ENCODE data around the gene ERGIC3. TPM values are rescaled to one million over a fixed set of nuclear protein-coding genes. Genes with fewer than 3 reads are reported as not detected.
"Not testable (repeated sequence)": the region's sequence is repeated elsewhere in the genome, so short reads cannot be mapped to it uniquely, and the experiment has no call there.

The ERGIC3 gene
- total and polyA plus RNA-seq, 3 experiments from 2014 or later = 114 to 137 (median 136) TPM

GRCh38 chr20:35544941-35545340, 3.1 kb downstream of the ERGIC3 start:
- H3K9me3 ChIP-seq (ENCODE audit: low read length); H3K27ac ChIP-seq (ENCODE audit: low read depth, low read length); H3K27me3 ChIP-seq (ENCODE audit: insufficient read depth, low read length, poor library complexity, severe bottlenecking); H3K27ac Mint-ChIP-seq; POLR2A ChIA-PET; H3K9me3 Mint-ChIP-seq; H3K4me3 Mint-ChIP-seq; H3K4me3 ChIP-seq (ENCODE audit: low read length); H3K27me3 Mint-ChIP-seq; DNase-seq: not testable (repeated sequence)
- peaks cover 11% of the 10 kb centered on the region for H3K36me3 ChIP-seq (ENCODE audit: insufficient read depth, low read length)
- H3K4me1 ChIP-seq (ENCODE audit: insufficient read depth, low read length) = peaks cover 21% of the 10 kb centered on the region
- CTCF ChIA-PET = interaction anchor here (0.6 kb wide), 1 partner anchor 410 kb away, joined by 3 read pairs; no protein-coding TSS in a partner anchor
- Mint-ChIP-seq H3K36me3 (peaks cover 0 to 35% (median 5%) of the 10 kb centered on the region in 3 donors), H3K4me1 (peaks cover 15 to 30% (median 23%) of the 10 kb centered on the region in 3 donors)

- peaks cover 0 to 37% (median 7%) of the 10 kb centered on the region in 3 donors for H3K36me3 Mint-ChIP-seq
- no peaks in the 10 kb centered on the region for H3K9me3 ChIP-seq (ENCODE audit: low read length)
- ChIA-PET CTCF (no interaction called here), POLR2A (no interaction called here)
- peaks cover 14 to 28% (median 21%) of the 10 kb centered on the region in 3 donors for H3K4me1 Mint-ChIP-seq
- H3K27ac Mint-ChIP-seq = no peak overlapping the region
- no peak overlapping the region for H3K27ac ChIP-seq (ENCODE audit: low read depth, low read length)
- no peak for DNase-seq
- no peaks in the 10 kb centered on the region for H3K9me3 Mint-ChIP-seq
- peaks cover 11% of the 10 kb centered on the region for H3K36me3 ChIP-seq (ENCODE audit: insufficient read depth, low read length)
- peaks cover 21% of the 10 kb centered on the region for H3K4me1 ChIP-seq (ENCODE audit: insufficient read depth, low read length)
- no peaks in the 10 kb centered on the region for H3K27me3 ChIP-seq (ENCODE audit: insufficient read depth, low read length, poor library complexity, severe bottlenecking)
- no peaks in the 10 kb centered on the region for H3K27me3 Mint-ChIP-seq
- H3K4me3 ChIP-seq (ENCODE audit: low read length) = no peak overlapping the region
- no peak overlapping the region for H3K4me3 Mint-ChIP-seq
These were observed 4.2 kb downstream of the ERGIC3 start for GRCh38 chr20:35546127-35546526.

DNA sequence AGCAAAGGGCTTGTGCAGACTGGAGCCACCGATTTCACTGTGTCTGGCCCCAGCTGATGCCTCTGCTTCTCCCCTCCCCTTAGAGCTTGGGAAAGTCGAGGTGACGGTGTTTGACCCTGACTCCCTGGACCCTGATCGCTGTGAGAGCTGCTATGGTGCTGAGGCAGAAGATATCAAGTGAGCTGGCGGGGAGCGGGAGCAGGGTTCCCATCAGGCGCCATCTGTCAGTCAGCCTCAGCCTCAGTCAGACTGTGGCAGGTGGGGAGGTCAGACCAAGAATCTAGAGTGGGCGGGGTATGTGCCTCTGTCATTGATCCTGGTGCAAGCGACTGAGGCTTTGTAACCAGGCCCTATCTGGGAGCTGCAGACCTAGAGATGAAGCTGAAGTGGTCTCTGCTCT, 5.5 kb downstream of the ERGIC3 start:
- POLR2A ChIA-PET = no interaction called here

DNA sequence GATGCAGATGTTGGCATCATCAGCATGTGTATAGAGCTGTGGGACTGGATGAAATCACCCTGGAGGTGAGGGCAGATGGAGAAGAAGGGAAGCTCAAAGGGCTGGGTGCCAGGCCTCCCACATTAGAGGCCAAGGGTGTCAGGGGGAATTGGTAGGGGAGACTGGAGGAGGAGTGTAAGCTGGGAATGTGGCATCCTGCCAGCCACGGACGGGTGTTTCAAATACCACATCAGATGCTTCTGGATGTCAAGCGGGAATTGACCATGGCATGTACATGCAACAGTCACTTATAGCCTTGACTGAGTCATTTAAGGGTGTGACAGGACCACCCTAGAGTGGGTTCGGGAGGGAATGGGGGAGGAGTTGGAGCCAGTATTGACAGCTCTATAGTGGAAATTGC, 9.6 kb downstream of the ERGIC3 start:
- Mint-ChIP-seq H3K36me3 (peaks cover 3 to 23% (median 13%) of the 10 kb centered on the region in 3 donors), H3K4me1 (no peaks in the 10 kb centered on the region), H3K27ac (no peak overlapping the region), H3K27me3 (no peaks in the 10 kb centered on the region), H3K9me3 (no peaks in the 10 kb centered on the region), H3K4me3 (no peak overlapping the region)
- CTCF ChIA-PET = interaction anchor here (0.9 kb wide), 1 partner anchor 50 kb away, joined by 3 read pairs; no protein-coding TSS in a partner anchor
- no peaks in the 10 kb centered on the region for H3K27me3 ChIP-seq (ENCODE audit: insufficient read depth, low read length, poor library complexity, severe bottlenecking)
- no peak for DNase-seq
- no peaks in the 10 kb centered on the region for H3K4me1 ChIP-seq (ENCODE audit: insufficient read depth, low read length)
- H3K4me3 ChIP-seq (ENCODE audit: low read length) = no peak overlapping the region
- POLR2A ChIA-PET = no interaction called here
- peaks cover 20% of the 10 kb centered on the region for H3K36me3 ChIP-seq (ENCODE audit: insufficient read depth, low read length)
- H3K27ac ChIP-seq (ENCODE audit: low read depth, low read length) = no peak overlapping the region
- H3K9me3 ChIP-seq (ENCODE audit: low read length) = no peaks in the 10 kb centered on the region

More for the DNA sequence above, 5.5 kb downstream of the ERGIC3 start:
- peak overlapping the region in 1 of 7 donors; percentile 14 for H3K4me3 Mint-ChIP-seq
- peaks cover 20% of the 10 kb centered on the region for H3K36me3 ChIP-seq (ENCODE audit: insufficient read depth, low read length)
- no peaks in the 10 kb centered on the region for H3K27me3 ChIP-seq (ENCODE audit: insufficient read depth, low read length, poor library complexity, severe bottlenecking)
- H3K4me3 ChIP-seq (ENCODE audit: low read length) = no peak overlapping the region
- peaks cover 12% of the 10 kb centered on the region for H3K4me1 ChIP-seq (ENCODE audit: insufficient read depth, low read length)
- H3K4me1 Mint-ChIP-seq = peaks cover 6 to 16% (median 12%) of the 10 kb centered on the region in 3 donors
- H3K9me3 ChIP-seq (ENCODE audit: low read length) = no peaks in the 10 kb centered on the region
- H3K27ac Mint-ChIP-seq = no peak overlapping the region
- DNase-seq = no peak
- CTCF ChIA-PET = no interaction called here
- peaks cover 0 to 34% (median 7%) of the 10 kb centered on the region in 3 donors for H3K36me3 Mint-ChIP-seq
- no peak overlapping the region for H3K27ac ChIP-seq (ENCODE audit: low read depth, low read length)
- no peaks in the 10 kb centered on the region for H3K27me3 Mint-ChIP-seq
- no peaks in the 10 kb centered on the region for H3K9me3 Mint-ChIP-seq

DNA sequence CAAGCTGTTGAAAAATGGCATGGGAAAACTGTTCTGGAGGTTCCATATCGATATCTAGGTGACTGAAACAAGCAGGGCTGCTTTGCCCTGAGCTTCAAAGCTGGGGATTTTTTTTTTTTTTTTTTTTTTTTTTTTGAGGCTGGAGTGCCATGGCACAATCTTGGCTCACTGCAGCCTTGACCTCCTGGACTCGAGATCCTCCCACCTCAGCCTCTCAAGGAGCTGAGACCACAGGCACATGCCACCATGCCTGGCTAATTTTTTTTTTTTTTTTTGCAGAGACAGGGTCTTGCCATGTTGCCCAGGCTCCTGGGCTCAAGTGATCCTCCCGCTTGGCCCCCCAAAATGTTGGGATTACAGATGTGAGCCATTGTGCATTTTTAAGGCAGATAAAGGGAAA, 11.0 kb downstream of the ERGIC3 start:
- no peaks in the 10 kb centered on the region for H3K9me3 ChIP-seq (ENCODE audit: low read length)
- no peak for DNase-seq
- Mint-ChIP-seq H3K9me3 (no peaks in the 10 kb centered on the region), H3K4me3 (no peak overlapping the region), H3K27me3 (no peaks in the 10 kb centered on the region), H3K36me3 (peaks cover 3 to 19% (median 17%) of the 10 kb centered on the region in 3 donors), H3K27ac (no peak overlapping the region), H3K4me1 (no peaks in the 10 kb centered on the region)
- H3K4me3 ChIP-seq (ENCODE audit: low read length) = no peak overlapping the region
- CTCF ChIA-PET = no interaction called here
- H3K4me1 ChIP-seq (ENCODE audit: insufficient read depth, low read length) = no peaks in the 10 kb centered on the region
- H3K27ac ChIP-seq (ENCODE audit: low read depth, low read length) = no peak overlapping the region
- no peaks in the 10 kb centered on the region for H3K27me3 ChIP-seq (ENCODE audit: insufficient read depth, low read length, poor library complexity, severe bottlenecking)
- peaks cover 20% of the 10 kb centered on the region for H3K36me3 ChIP-seq (ENCODE audit: insufficient read depth, low read length)
- POLR2A ChIA-PET = interaction anchor here (0.7 kb wide), 1 partner anchor 166 kb away, joined by 6 read pairs; no protein-coding TSS in a partner anchor

DNA sequence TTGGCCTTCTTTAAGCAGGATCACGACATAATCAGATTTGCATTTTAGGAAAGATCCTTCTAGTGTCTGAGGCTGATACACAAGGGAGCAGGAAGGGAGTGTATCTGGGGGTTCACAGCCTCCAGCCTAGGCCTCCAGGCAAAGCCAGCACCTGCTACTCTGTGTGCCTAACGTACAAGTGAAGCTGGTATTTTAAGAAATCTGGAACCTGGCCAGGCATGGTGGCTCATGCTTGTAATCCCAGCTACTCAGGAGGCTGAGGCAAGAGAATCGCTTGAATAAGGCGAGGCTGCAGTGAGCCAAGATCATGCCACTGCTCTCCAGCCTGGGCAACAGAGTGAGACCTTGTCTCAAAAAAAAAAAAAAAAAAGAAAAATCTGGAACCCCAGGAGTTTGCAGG, 13.6 kb downstream of the ERGIC3 start:
- H3K9me3 ChIP-seq (ENCODE audit: low read length); H3K9me3 Mint-ChIP-seq; H3K4me3 ChIP-seq (ENCODE audit: low read length); CTCF ChIA-PET; H3K4me1 Mint-ChIP-seq; H3K4me3 Mint-ChIP-seq; H3K27ac ChIP-seq (ENCODE audit: low read depth, low read length); H3K4me1 ChIP-seq (ENCODE audit: insufficient read depth, low read length); H3K27me3 Mint-ChIP-seq; DNase-seq; H3K27me3 ChIP-seq (ENCODE audit: insufficient read depth, low read length, poor library complexity, severe bottlenecking): not testable (repeated sequence)
- Mint-ChIP-seq H3K36me3 (peaks cover 1 to 17% (median 3%) of the 10 kb centered on the region in 3 donors), H3K27ac (peak overlapping the region in 1 of 8 donors; percentile 39)
- POLR2A ChIA-PET = interaction anchor here (0.6 kb wide), 1 partner anchor 160 kb away, joined by 4 read pairs; no protein-coding TSS in a partner anchor
- peaks cover 16% of the 10 kb centered on the region for H3K36me3 ChIP-seq (ENCODE audit: insufficient read depth, low read length)

GRCh38 chr20:35555951-35556645, 14.2 kb downstream of the ERGIC3 start:
- H3K4me3 Mint-ChIP-seq = no peak overlapping the region
- POLR2A ChIA-PET = no interaction called here
- Histone ChIP-seq H3K9me3 (ENCODE audit: low read length) (no peaks in the 10 kb centered on the region), H3K36me3 (ENCODE audit: insufficient read depth, low read length) (peaks cover 16% of the 10 kb centered on the region), H3K27me3 (ENCODE audit: insufficient read depth, low read length, poor library complexity, severe bottlenecking) (no peaks in the 10 kb centered on the region), H3K4me1 (ENCODE audit: insufficient read depth, low read length) (no peaks in the 10 kb centered on the region), H3K27ac (ENCODE audit: low read depth, low read length) (no peak overlapping the region), H3K4me3 (ENCODE audit: low read length) (no peak overlapping the region)
- peaks cover 0 to 3% of the 10 kb centered on the region in 2 donors for H3K27me3 Mint-ChIP-seq
- peaks cover 1 to 17% (median 3%) of the 10 kb centered on the region in 3 donors for H3K36me3 Mint-ChIP-seq
- no peaks in the 10 kb centered on the region for H3K4me1 Mint-ChIP-seq
- CTCF ChIA-PET = no interaction called here
- H3K9me3 Mint-ChIP-seq = no peaks in the 10 kb centered on the region
- H3K27ac Mint-ChIP-seq = peak overlapping the region in 1 of 8 donors; percentile 39
- no peak for DNase-seq

DNA sequence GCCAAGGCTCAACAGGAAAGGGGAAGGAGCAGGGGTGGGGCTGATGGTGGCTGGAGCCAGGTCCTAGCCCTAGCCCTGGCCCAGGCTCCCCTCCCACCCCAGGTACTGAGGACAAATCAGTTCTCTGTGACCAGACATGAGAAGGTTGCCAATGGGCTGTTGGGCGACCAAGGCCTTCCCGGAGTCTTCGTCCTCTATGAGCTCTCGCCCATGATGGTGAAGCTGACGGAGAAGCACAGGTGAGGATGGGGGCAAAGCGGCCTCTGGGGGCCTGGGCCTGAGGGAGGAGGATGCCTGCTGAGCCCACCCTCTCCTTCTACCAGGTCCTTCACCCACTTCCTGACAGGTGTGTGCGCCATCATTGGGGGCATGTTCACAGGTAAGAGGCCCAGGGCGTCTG, 15.0 kb downstream of the ERGIC3 start:
- ChIA-PET POLR2A (no interaction called here), CTCF (no interaction called here)
- Mint-ChIP-seq H3K9me3 (no peaks in the 10 kb centered on the region), H3K4me3 (no peak overlapping the region), H3K36me3 (peaks cover 1 to 17% (median 3%) of the 10 kb centered on the region in 3 donors), H3K4me1 (no peaks in the 10 kb centered on the region), H3K27ac (no peak overlapping the region), H3K27me3 (peaks cover 2 to 4% of the 10 kb centered on the region in 2 donors)
- Histone ChIP-seq H3K27ac (ENCODE audit: low read depth, low read length) (no peak overlapping the region), H3K4me3 (ENCODE audit: low read length) (no peak overlapping the region), H3K9me3 (ENCODE audit: low read length) (no peaks in the 10 kb centered on the region), H3K4me1 (ENCODE audit: insufficient read depth, low read length) (no peaks in the 10 kb centered on the region), H3K27me3 (ENCODE audit: insufficient read depth, low read length, poor library complexity, severe bottlenecking) (no peaks in the 10 kb centered on the region), H3K36me3 (ENCODE audit: insufficient read depth, low read length) (peaks cover 9% of the 10 kb centered on the region)
- DNase-seq = no peak

All from CD8-positive, alpha-beta memory T cell (primary cell).